K562 (cell line): Measurements from ENCODE around the gene TBCCD1. TPM values are rescaled to one million over a fixed set of nuclear protein-coding genes. Genes with fewer than 3 reads are reported as not detected.

Experiments used
- BRCA1 ChIP-seq, 2 experiments: fragments of 450-650 bp in 1 of 2; sonication (generic) in 1 of 2; formaldehyde crosslinking in 1 of 2; IDR thresholded peaks; 2 replicates each; pipeline versions ENCODE4 v1.5.0 to v1.6.1; 2017 to 2020; ENCODE audit warnings: mild to moderate bottlenecking in 1 of 2, missing genetic modification reagents in 1 of 2
- CHD1 ChIP-seq: fragments of 200-600 bp; sonication (generic); IDR thresholded peaks from one replicate; pipeline ENCODE4 v1.6.1; 2012; ENCODE audit warnings: mild to moderate bottlenecking, moderate library complexity, low read length, inconsistent platforms
- DNMT1 ChIP-seq: fragments of 450-650 bp; IDR thresholded peaks from 2 replicates; pipeline ENCODE4 v1.6.1; 2016; ENCODE audit warnings: antibody characterized with exemption, mild to moderate bottlenecking
- EHMT2 ChIP-seq: fragments of 450-650 bp; IDR thresholded peaks from 2 replicates; pipeline ENCODE4 v1.6.1; 2018; ENCODE audit warnings: antibody characterized with exemption
- ELF1 ChIP-seq: fragments of 200-800 bp; sonication (Bioruptor generic); IDR thresholded peaks from 2 replicates; pipeline ENCODE4 v1.6.1; 2016; ENCODE audit warnings: missing genetic modification characterization, missing compliant biosample characterization
- FOSL1 ChIP-seq: fragments of 200-800 bp; sonication (Bioruptor generic); conservative IDR thresholded peaks from 2 replicates; pipeline ENCODE4 v1.6.1; 2016; ENCODE audit warnings: missing genetic modification characterization, missing compliant biosample characterization
- FOXO4 ChIP-seq: fragments of 450-650 bp; formaldehyde crosslinking; IDR thresholded peaks from 2 replicates; pipeline ENCODE4 v1.4.0; 2020; ENCODE audit warnings: mild to moderate bottlenecking, moderate library complexity
- JUND ChIP-seq, 2 experiments: IDR thresholded peaks; 2 replicates in 1 of 2; 3 replicates in 1 of 2; pipeline ENCODE4 v1.6.1; 2011; ENCODE audit warnings: borderline replicate concordance in 2 of 2, low read depth in 2 of 2, low read length in 2 of 2, improper control_type of control experiment in 1 of 2, missing biosample characterization in 1 of 2, missing genetic modification characterization in 1 of 2, missing genetic modification reagents in 1 of 2
- NCOA1 ChIP-seq: fragments of 450-650 bp; IDR thresholded peaks from 2 replicates; pipeline ENCODE4 v1.6.1; 2016; ENCODE audit warnings: low read depth
- NR2C2 ChIP-seq, 2 experiments: fragments of 200-800 bp in 1 of 2; sonication (Bioruptor generic) in 1 of 2; sonication (generic) in 1 of 2; formaldehyde crosslinking in 1 of 2; IDR thresholded peaks; 2 replicates each; pipeline versions ENCODE4 v1.6.1 to v1.8.0; 2016 to 2022; ENCODE audit warnings: mild to moderate bottlenecking in 1 of 2, missing compliant biosample characterization in 1 of 2, missing genetic modification characterization in 1 of 2, missing genetic modification reagents in 1 of 2
- NUFIP1 ChIP-seq: fragments of 450-650 bp; IDR thresholded peaks from 2 replicates; pipeline ENCODE4 v1.6.1; 2018; ENCODE audit not compliant: partially characterized antibody
- YY1 ChIP-seq, 3 experiments: IDR thresholded peaks; 2 replicates each; pipeline ENCODE4 v1.6.1; 2011; ENCODE audit warnings: low read length in 2 of 3, mild to moderate bottlenecking in 2 of 3, moderate library complexity in 2 of 3, borderline replicate concordance in 1 of 3, control low read depth in 1 of 3, low read depth in 1 of 3; ENCODE audit not compliant: insufficient read depth in 3 of 3, insufficient replicate concordance in 2 of 3, control insufficient read depth in 1 of 3, insufficient read length in 1 of 3; ENCODE audit errors: extremely low read depth in 1 of 3
- ZC3H4 ChIP-seq: sonication (generic); formaldehyde crosslinking; IDR thresholded peaks from 2 replicates; pipeline ENCODE4 v1.9.0; 2021; ENCODE audit warnings: missing genetic modification reagents, borderline replicate concordance
- ZFP36 ChIP-seq: fragments of 150-350 bp; IDR thresholded peaks from 2 replicates; pipeline ENCODE4 v1.6.1; 2018; ENCODE audit warnings: low read length, low read depth; ENCODE audit not compliant: partially characterized antibody
- ZNF277 ChIP-seq: fragments of 250-450 bp; sonication (Bioruptor Pico); IDR thresholded peaks from 2 replicates; pipeline ENCODE4 v1.8.0; 2022; ENCODE audit warnings: inconsistent platforms, mild to moderate bottlenecking, moderate library complexity, borderline replicate concordance
- ZNF512 ChIP-seq: IDR thresholded peaks from 2 replicates; pipeline ENCODE4 v1.6.1; 2016; ENCODE audit warnings: missing genetic modification characterization, missing compliant biosample characterization
- ZNF77 ChIP-seq: fragments of 250-450 bp; sonication (Bioruptor Pico); IDR thresholded peaks from 2 replicates; pipeline ENCODE4 v1.5.0; 2020
- ZSCAN32 ChIP-seq: fragments of 450-650 bp; formaldehyde crosslinking; IDR thresholded peaks from 2 replicates; pipeline ENCODE4 v1.4.0; 2020; ENCODE audit warnings: mild to moderate bottlenecking, moderate library complexity
- polyA plus RNA-seq, 8 experiments: library from polyadenylated mRNA; depleted of rRNA in 4 of 8; stranded (reverse) in 5 of 8; unstranded in 3 of 8; fragments of >200 nt; fragmentation: Nextera tagmentation in 2 of 8; fragmentation: Illumina TruSeq in 1 of 8; extraction: Ambion mirVana in 2 of 8; extraction: Trizol in 1 of 8; gene quantifications; 2 replicates each; pipeline versions ENCODE4 v1.2.1 to v1.2.3, GENCODE V29; 2011 to 2014; ENCODE audit warnings: inconsistent platforms in 1 of 8, missing spikeins in 1 of 8
- total RNA-seq, 7 experiments: library from RNA; depleted of rRNA in 6 of 7; stranded (reverse); fragments of >200 nt in 6 of 7; fragmentation: Illumina TruSeq in 2 of 7; extraction: Trizol in 2 of 7; gene quantifications; 2 replicates each; pipeline versions ENCODE4 v1.2.1 to v1.2.3, GENCODE V29; 2011 to 2021; ENCODE audit warnings: low replicate concordance in 1 of 7

Gene TBCCD1
- total and polyA plus RNA-seq, 9 of the 15 experiments (the other 6 are each of a cell fraction or from before 2014, with no cell fraction given): 17.7 to 31.1 (median 21.2) TPM

GRCh38 chr3:186566772-186567071 is 417 bp downstream of the TBCCD1 start (continued):
- TF ChIP-seq ZNF277 (no peak), NCOA1 (no peak), ZNF512 (tag) (no peak), NR2C2 (CRISPR knock-in tag; IDR thresholded peaks at IDR 0.05) (no peak), NR2C2 (tag; IDR thresholded peaks at IDR 0.05) (no peak; the same call in 1 of the 2 replicates), ELF1 (tag) (no peak), ZSCAN32 (CRISPR knock-in tag) (no peak), FOXO4 (CRISPR knock-in tag) (no peak), FOSL1 (tag) (0 out of 2 replicates have a peak, but pooled peaks have one; percentile 11), JUND (IDR thresholded peaks at IDR 0.05; ENCODE audit: borderline replicate concordance, low read depth, low read length) (no peak), JUND (tag; IDR thresholded peaks at IDR 0.05; ENCODE audit: borderline replicate concordance, low read depth, low read length) (no peak), ZNF77 (no peak), DNMT1 (no peak), YY1 (IDR thresholded peaks at IDR 0.05; ENCODE audit: borderline replicate concordance in 1 of 3, control insufficient read depth in 1 of 3, extremely low read depth in 1 of 3, insufficient read depth in 3 of 3, insufficient read length in 1 of 3, insufficient replicate concordance in 2 of 3, low read depth in 1 of 3, low read length in 2 of 3) (no peak), EHMT2 (no peak), NUFIP1 (no peak), ZFP36 (no peak), CHD1 (no peak), BRCA1 (IDR thresholded peaks at IDR 0.05) (no peak), BRCA1 (CRISPR knock-in tag; IDR thresholded peaks at IDR 0.05) (no peak), ZC3H4 (CRISPR knock-in tag) (no peak; the same call in 1 of the 2 replicates)
